ENCODE measurements around the gene TIGD2.

DNA sequence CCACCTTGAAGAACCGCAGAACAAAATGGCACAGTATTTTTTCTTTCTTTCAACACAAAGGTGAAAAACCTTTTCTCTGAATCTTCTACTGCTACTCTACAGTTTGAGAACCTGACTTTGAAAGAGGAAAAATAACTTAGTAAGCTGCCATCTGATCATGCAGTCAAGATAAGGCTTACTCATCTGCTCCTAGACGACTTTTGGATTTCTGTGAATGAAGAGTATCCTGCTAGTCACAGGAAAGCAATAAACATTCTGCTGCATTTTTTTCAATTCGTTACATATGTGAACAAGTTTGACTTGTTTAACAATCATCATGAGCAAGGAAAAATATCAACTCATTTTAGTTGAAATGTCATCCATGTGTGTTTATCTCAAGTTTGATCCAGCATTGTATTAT, 25.2 kb downstream of the TIGD2 start:
- TF ChIP-seq, protein P1, sequence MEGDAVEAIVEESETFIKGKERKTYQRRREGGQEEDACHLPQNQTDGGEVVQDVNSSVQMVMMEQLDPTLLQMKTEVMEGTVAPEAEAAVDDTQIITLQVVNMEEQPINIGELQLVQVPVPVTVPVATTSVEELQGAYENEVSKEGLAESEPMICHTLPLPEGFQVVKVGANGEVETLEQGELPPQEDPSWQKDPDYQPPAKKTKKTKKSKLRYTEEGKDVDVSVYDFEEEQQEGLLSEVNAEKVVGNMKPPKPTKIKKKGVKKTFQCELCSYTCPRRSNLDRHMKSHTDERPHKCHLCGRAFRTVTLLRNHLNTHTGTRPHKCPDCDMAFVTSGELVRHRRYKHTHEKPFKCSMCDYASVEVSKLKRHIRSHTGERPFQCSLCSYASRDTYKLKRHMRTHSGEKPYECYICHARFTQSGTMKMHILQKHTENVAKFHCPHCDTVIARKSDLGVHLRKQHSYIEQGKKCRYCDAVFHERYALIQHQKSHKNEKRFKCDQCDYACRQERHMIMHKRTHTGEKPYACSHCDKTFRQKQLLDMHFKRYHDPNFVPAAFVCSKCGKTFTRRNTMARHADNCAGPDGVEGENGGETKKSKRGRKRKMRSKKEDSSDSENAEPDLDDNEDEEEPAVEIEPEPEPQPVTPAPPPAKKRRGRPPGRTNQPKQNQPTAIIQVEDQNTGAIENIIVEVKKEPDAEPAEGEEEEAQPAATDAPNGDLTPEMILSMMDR (IDR thresholded peaks at IDR 0.05): no peak
- no peak for TF ChIP-seq POLR2AphosphoS5 (IDR thresholded peaks at IDR 0.05)
